Adrenal gland (tissue), 5 donors: ENCODE measurements around the gene ARHGAP10.

Experiments used
- CTCF ChIP-seq, 6 experiments: fragments of 450-650 bp in 4 of 6; fragments of 200-600 bp in 2 of 6; sonication (generic) in 1 of 6; IDR thresholded peaks; 1 replicate in 5 of 6; 2 replicates in 1 of 6; pipeline versions ENCODE4 v1.5.1 to v1.8.0; 2016 to 2021; ENCODE audit warnings: antibody characterized with exemption in 6 of 6, mild to moderate bottlenecking in 2 of 6, moderate library complexity in 1 of 6
- POLR2A ChIP-seq, 2 donors: fragments of 450-650 bp; IDR thresholded peaks; one replicate each; pipeline ENCODE4 v1.6.1; 2017; ENCODE audit warnings: antibody characterized with exemption in 2 of 2, mild to moderate bottlenecking in 2 of 2, moderate library complexity in 1 of 2
- donor health status: DM: no; HTN: no; CAD: no.

- no peak for TF ChIP-seq CTCF (IDR thresholded peaks at IDR 0.05)
- TF ChIP-seq POLR2A (IDR thresholded peaks at IDR 0.05), result no peak
Measured at GRCh38 chr4:147760695-147761094, 28.8 kb downstream of the ARHGAP10 start.
